Right ventricle myocardium inferior (tissue), 1 donor: ENCODE results near the gene UPF3A. TPM values are rescaled to one million over a fixed set of nuclear protein-coding genes. Genes with fewer than 3 reads are reported as not detected.
A peak's percentile ranks its signal among the peaks of the same experiment; 100 is the strongest.
"Not testable (repeated sequence)": the region's sequence is repeated elsewhere in the genome, so short reads cannot be mapped to it uniquely, and the experiment has no call there.

Experiments used
- ATAC-seq: fragments of 200-7000 bp; cut with Tn5 transposase; one replicate; pipeline ENCODE4 v1.9.1; 2020; ENCODE audit warnings: mild to moderate bottlenecking, moderate library complexity
- DNase-seq: peaks from one replicate; pipeline ENCODE4 v3.0.0; 2021; ENCODE audit errors: missing footprints
- intact Hi-C: fragments of 100-400 bp; cut with DNase I; formaldehyde crosslinking; loops from one replicate; pipeline ENCODE4 v1.11.0; 2022
- total RNA-seq: library from RNA; stranded (reverse); fragmentation: NEBNext Ultra II Directional; extraction: Animal tissue kit (Norgen Biotek cat#: 25700); gene quantifications from one replicate; pipeline ENCODE4 v1.2.1, GENCODE V29; 2021
- donor health status: DM: no; HTN: yes; CAD: no; lungs with severe emphysema.

The UPF3A gene
- total RNA-seq, 1 donor from 2014 or later = 19.3 TPM

DNA sequence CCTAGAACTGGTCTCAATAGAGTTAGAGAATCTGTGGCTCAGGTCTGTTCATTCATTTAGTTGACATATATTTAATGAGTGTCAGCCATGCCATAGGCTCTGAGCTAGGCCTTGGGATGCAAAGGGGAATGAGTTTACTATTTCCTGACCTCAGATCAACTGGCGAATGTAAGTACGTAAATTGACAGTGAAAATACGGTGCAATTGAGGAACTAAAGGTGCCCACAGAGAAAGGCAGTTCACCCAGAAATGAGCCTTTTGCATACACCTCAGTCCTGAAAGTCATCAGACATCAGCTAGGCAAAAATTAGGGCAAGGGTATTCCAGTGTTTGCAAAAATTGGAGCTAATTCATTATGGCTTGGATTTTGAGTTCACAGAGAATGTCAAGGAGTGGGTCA, 20.6 kb upstream of the UPF3A start:
- DNase-seq (no peak), ATAC-seq (no peak)
- intact Hi-C loops = no loop called here

DNA sequence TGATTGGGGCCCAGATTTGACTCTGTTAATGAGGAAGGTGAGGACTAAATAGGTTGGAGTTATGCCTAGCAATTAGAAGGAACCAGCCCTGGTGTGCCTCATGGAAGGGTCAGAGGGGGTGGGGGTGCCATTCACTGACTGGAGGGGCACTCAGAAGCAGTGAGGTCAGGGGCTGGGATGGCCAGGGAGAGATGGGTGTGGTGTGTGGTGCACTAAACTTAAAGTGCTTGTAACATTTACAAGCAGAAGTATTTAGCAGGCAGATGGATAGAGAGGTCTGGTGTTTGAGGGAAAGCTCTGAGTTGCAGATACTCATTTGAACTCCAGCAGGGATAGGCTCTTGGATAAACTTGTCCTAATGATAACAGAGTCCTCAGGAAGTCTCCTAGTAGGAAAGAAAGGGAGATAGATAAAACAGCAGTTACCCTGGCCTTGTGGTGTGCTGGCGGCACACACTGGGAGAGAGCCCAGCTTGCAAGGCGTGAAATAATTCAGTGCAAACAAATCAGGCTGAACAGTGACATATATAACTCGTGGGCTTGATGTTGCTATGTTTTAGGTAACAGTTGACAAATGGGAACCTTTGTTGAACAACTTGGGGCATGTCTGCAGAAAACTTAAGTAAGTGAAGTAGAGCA, 20.0 kb upstream of the UPF3A start:
- no peak for DNase-seq
- intact Hi-C loops = no loop called here
- peak; percentile 57 for ATAC-seq

DNA sequence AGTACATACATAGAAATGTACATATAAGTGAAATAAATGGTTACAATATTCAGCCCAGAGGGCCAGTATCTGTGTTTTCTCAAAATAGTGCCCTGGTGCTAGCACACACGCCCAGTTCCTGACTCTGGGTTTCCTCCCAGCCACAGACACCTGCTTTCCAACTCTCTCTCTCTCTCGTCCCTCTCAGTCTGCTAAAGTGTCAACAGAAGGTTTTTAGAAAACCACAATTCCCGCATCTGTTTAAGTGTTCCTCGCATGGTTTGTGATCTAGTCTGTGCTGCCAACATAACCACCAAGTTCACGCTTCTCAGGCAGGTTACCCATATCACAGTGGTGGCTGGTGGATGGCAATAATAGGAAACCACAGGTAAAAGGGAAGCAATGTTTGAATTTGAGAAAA, 17.8 kb upstream of the UPF3A start:
- intact Hi-C loops = no loop called here
- no peak for ATAC-seq

DNA sequence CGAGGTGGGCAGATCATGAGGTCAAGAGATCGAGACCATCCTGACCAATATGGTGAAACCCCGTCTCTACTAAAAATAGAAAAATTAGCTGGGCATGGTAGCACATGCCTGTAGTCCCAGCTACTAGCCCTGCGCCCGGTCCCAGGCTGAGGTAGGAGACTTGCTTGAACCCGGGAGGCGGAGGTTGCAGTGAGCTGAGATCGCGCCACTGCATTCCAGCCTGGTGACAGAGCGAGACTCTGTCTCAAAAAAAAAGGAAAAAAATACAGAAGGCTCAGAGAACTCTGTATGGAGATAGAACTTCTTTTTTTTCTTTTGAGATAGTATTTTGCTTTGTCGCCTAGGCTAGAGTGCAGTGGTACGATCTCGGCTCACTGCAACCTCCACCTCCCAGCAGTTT, 17.1 kb upstream of the UPF3A start:
- DNase-seq, ATAC-seq, intact Hi-C loops: not testable (repeated sequence)

More for the DNA sequence above, 17.8 kb upstream of the UPF3A start:
- DNase-seq = no peak

DNA sequence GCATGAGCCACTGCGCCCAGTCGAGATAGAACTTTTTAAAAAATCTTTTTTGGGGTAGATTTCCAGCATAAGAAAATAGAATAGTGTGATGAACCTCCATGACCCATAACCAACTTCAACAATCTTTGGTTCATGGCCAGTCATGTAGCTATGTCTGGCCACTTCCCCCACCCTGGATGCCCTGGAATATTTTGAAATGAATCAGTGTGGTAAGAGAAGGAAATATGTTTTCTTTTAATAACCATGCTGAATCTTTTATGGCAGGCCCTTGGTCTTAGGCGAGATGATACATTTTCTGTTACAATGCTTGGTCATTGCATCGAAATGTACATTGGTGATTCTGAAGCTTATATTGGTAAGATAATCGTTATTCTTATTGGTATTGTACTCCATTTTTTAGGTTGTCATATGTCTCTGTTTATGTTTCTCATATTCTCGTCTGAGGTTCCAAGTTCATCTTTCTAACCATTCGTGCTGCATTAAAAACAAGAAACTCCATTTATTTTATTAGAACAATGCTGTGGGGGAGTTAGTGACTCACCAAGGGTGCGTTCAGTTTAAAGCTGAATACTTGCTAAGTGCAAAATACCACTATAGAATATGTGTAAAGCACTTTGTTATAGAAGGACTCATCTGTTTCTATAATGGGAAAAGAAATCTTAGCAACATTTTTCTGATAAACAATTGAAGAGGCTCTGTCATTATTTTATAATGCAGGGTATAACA, 16.4 kb upstream of the UPF3A start:
- intact Hi-C loops = no loop called here
- DNase-seq (no peak), ATAC-seq (no peak)

DNA sequence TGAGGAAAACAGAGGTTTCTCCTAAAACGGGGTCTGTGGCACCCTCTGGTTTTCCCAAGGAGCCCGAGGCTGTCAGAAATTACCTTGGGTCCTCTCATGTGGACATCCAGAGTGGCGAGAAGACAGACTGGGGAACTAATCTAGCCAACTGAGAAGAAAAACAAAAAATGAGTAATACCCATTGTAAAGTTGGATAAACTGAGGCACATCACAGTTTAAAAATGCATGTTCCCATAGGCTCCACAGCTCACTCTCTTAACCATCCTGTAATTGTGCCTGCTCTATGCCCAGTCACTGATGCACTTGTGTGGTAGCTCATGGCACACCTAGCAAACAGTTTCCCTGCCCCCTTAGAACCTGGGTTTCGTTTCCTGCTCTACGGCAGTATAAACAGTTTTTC, 15.2 kb upstream of the UPF3A start:
- DNase-seq (no peak), ATAC-seq (no peak)
- intact Hi-C loops = no loop called here

DNA sequence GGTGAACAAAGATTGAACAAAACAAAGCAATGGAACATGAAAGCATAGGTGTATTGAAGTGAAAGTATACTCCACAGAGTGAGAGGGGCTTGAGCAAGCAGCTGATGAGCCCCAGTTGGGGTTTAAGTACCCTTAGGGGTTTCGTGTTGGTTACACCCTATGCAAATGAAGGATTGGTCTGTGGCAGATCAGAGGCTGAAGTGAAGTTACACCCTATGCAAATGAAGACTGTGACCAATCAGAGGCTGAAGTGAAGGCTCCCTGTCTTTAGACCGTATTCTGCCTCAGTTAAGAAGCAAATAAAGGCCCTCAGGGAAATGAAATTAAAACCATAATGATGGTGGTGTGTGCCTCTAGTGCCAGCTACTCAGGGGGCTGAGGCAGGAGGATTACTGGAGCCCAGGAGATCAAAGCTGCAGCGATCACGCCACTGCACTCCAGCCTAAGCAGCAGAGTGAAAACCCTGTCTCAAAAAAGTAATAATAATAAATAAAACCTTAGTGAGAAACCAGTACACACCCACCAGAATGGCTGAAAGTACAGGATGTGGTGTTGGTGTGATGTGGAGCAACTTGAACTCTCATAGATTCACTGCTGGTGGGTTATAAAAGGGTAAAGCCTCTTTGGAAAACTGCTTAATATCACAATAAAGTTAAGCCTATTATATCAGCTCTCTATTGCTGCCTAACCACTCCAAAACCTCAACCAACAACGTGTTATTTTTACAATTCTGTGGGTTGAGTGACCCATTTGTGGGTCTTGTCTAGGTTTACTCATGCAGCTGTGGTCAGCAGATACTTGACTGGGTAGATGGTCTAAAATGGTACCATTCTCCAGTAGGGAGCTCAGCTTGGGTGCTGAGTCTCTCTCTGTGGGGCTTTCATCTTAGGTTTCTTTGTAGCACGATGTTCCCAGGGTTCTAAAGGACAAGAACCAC, 12.8 kb upstream of the UPF3A start:
- ATAC-seq (no peak), DNase-seq (no peak)
- intact Hi-C loops = no loop called here

DNA sequence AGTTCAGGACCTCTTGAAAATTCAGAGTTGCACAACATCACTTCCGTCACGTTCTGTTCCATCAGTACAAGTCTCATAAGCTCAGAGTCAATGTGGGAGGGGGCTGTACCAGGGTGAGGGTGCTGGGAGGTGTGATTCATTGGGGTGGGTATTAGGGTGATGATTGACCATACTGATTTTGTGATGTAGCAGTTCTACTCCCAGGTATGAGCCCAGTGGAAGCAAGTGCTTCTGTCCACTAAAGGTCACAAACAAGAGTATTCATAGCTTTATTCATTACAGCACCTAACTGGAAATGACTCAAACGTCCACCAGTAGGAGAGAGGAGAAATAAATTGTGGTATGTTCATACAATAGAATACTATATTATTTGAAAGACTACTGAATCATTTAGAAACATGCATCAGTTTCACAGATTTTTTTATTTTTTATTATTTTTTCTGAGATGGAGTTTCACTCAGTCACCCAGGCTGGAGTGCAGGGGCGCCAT, 12.1 kb upstream of the UPF3A start:
- no peak for DNase-seq
- intact Hi-C loops = no loop called here
- ATAC-seq = no peak

DNA sequence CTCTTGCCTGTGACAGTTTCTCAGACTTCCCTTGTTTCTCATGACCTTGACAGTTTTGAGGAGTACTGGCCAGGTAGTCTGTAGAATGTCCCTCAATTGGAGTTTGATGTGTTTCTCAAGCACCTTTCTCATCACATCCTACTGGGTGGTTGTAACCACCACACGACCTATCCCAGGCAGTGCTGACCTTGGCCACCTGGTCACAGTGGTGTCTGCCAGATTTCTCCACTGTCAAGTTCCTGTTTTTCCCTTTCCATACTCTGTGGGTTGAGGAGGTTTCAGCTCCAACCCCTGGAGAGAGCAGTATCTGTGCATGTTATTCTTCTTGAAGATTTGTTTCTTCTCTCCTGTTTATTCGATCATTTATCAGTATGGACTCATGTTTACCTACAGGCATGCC, 8.4 kb upstream of the UPF3A start:
- DNase-seq (no peak), ATAC-seq (no peak)
- intact Hi-C loops = no loop called here

DNA sequence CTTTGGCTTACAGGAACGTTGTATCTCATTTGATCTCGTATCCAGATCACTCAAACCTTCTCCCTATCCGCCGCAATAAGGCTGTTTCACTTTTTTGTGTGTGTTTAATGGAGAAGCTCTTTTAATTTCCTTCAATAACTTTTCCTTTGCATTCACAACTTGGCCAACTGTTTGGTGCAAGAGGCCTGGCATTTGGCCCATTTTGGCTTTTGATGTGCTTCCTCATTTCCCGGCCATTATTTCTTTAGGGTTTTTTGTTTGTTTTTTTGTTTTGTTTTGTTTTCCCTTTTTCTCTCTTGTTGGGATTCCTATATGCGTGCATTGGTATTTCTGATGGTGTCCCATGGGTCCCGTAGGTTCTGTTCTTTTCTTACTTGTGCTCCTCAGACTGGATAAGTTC, 6.1 kb upstream of the UPF3A start:
- DNase-seq (no peak), ATAC-seq (no peak)
- intact Hi-C loops = no loop called here

DNA sequence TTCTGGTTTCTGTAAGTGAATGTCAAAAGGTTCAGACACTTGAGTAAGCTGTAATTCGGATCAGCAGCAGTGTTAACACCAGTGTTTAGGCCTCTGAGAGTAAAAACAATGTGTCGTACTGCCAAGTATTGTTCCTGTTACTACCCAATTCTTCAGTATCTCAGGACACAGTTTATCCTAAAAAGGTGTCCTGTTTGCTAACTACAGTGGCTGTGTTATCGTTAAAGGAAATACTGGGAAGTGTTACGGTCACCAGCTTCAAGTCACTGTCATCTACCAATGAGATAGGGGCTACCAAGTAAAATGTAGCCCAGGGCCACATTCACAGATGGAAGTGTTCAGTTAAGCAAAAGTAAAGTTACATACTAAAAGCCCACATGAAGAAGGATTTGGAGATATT, 2.3 kb upstream of the UPF3A start:
- intact Hi-C loops = no loop called here
- ATAC-seq (no peak), DNase-seq (no peak)

DNA sequence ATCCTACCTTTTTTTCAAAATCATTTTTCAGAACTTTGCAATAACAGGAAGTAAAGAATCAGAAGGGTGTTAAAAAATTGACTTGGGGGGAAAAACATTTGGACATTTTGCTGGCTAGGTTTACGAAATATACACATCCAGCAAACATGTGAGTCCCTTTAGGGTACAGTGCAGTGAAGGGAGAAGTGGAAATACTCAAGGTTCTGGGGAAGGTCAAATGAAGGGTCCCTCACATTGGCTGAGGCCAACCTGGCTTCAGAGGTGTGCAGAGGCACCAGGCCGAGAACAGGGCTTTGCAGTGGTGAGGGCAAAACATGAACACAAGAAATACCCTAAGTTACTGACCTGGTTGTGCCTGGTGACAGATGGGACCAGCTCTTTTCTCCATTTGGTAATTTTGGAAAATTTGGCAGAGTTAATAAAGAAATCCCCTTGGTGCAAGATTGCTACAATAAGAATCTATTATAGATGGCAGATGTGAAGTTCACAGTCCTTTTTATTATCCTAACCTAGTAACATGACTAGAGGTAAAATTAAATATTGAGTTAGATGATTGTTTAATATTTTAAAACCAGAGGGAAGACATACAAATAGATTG, 1.5 kb upstream of the UPF3A start:
- DNase-seq = no peak
- intact Hi-C loops = loop anchor here (2.0 kb wide), 2 partner anchors 35 to 45 kb away; partner anchors contain the start of genes CDC16 and CHAMP1
- no peak for ATAC-seq

DNA sequence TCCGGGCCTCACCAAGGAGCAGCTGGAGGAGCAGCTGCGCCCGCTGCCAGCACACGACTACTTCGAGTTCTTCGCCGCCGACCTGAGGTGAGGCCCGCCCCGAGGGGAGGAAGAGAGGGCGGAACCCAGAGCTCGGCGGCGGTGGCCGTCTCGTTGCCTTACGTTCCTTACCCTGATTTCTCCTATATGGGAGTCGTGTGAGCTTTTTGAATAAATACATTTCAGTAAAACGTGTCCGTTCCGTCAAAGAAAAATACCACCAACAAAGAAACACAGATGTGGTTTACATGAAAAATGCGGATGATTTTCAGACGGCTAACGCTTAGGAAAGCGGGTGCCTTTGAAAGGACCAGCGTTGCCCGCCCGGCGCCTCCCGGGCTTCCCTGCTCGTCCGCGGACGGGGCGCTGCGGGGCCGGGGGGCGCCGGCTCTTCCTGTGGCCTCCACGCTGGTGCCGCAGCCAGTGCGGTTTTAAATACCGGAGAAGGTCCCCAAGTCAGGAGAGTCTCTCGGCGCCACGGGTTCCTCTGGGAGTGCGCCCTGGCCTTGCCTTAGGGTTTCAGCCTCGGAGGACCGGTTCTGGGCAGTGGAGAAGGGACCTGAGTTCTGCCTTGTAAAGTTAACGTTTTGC, 755 bp downstream of the UPF3A start:
- ATAC-seq (peak; percentile 66), DNase-seq (peak; percentile 86)
- intact Hi-C loops = no loop called here

DNA sequence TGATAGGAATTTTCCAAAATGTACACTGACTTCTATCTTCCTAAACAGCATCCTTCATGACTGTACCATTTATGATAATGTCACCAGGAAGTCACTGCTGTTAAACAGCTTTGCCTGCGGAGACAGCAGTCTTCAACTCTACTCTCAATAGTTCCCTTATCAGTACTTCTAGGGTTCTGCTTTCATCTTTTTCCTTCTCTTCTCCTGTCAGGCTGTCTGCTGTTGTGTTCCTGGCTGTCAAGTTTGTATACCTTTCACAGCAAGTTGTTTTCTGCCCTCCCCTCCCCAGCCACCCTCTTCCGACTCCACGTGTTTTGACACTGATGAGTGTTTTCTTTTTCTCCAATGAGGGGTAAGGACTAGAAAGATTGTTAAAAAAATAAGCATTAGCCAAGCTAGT, 2.2 kb downstream of the UPF3A start:
- ATAC-seq = no peak
- intact Hi-C loops = no loop called here

DNA sequence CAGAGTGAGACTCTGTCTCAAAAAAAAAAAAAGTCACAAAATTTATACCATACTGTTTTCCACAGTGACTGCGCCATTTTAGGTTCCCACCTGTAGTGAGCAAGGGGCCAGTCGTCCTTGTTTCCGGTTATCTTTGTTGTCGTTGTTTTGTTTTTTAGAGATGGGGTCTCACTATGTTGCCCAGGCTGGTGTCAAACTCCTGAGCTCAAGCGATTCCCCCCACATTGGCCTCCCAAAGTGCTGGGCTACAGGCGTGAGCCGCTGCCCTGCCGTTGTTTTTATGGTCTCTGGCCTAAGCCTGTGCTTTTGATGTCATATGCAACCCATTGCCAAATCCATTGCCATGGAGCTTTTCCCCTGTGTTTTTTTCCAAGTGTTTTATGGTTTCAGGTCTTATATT, 3.3 kb downstream of the UPF3A start:
- ATAC-seq (no peak), DNase-seq (no peak)
- intact Hi-C loops = no loop called here

More for the DNA sequence above, 2.2 kb downstream of the UPF3A start:
- DNase-seq = no peak

DNA sequence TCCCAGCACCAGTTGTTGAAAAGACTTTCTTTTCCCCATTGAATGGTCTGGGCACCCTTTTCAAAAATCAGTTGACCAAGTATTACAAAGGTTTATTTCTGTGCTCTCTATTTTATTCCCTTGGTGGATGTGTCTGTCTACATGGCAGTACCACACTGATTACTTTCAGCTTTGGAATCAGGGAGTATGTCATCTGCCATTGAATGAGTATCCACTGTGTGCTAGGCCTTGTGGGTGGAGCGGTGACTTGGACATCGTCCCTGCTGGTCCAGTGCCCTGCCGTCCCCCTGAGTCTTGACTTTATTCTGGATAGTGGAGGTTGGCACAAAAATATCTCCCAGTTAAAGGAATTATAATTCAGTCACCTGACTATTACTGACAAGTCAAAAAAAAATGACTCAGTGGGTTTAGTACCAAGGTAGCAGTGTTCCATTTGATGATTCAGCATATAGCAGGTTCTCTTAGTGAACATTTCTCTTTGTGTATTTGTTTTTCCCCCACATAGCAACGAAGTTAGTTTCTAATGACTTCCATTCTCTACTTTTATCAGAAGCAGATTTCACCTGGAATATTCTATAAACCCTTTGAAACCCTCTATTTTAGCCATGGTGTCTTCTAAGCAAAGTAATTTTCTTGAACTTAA, 3.9 kb downstream of the UPF3A start:
- intact Hi-C loops = no loop called here
- ATAC-seq (no peak), DNase-seq (no peak)

DNA sequence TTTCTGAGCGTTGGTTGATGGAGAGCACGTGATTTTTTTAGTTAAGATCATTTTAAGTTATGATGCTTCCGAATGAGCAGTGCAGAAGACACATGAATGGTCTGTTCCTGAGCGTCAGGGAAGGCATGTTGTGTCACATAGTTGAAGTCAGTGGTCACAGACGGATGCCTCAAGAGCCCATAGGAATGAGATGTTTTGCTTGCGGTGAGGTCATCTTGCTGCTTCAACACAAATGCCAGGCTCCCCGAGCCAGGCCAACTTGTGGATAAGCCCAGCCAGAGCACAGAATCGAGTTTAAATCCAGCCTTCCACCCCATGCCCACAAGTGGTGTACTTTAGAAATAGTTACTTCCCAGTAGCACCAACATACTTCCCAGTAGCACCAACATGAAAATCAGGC, 5.4 kb downstream of the UPF3A start:
- intact Hi-C loops = no loop called here
- ATAC-seq (no peak), DNase-seq (no peak)

DNA sequence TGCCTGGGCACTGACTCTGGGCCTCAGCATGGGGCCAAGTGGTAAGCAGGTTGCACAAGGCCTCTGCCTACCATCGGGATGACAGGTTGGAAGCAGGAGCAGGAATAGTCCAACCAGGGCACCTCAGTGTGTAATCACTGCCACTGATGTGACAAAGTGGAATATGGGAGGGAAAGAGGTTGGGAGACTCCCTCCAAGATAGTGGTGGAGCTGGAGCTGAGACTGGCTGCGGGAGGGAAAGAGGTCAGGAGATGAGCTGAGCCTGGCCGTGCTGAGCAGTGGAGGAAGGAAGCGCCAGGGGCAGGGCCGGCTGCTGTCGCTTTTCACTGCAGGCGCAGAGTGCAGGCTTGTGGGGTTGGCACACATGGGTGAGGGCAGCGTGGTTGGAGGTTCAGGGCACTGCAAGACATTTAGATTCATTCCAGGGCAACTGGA, 6.8 kb downstream of the UPF3A start:
- DNase-seq (no peak), ATAC-seq (no peak)
- intact Hi-C loops = no loop called here
